SK-N-SH (cell line): ENCODE data around the gene PCBP3. TPM values are rescaled to one million over a fixed set of nuclear protein-coding genes. Genes with fewer than 3 reads are reported as not detected.

ENCODE experiments used
- CTCF ChIA-PET: fragments of 300-600, 350-600 bp; formaldehyde crosslinking; extraction: SDS; loops from one replicate; lab custom pipeline; 2021; lab: Yijun Ruan, JAX
- POLR2A ChIA-PET: fragments of 350-600 bp; sonication (Branson Sonifier 250); formaldehyde crosslinking; extraction: SDS; loops from one replicate; lab custom pipeline; 2020; ENCODE audit warnings: antibody characterized with exemption, inconsistent platforms; lab: Yijun Ruan, JAX
- DNase-seq: peaks from one replicate; pipeline ENCODE4 v3.0.0; 2012
- H2AFZ ChIP-seq: fragments of 200-600 bp; sonication (generic); 2 replicates; pipeline ENCODE4 v1.8.1; 2016; ENCODE audit warnings: antibody characterized with exemption, mild to moderate bottlenecking, low read depth
- H3F3A ChIP-seq: fragments of 200-600 bp; sonication (generic); replicated peaks from 2 replicates; pipeline ENCODE3; 2016; ENCODE audit warnings: antibody characterized with exemption, mild to moderate bottlenecking; ENCODE audit not compliant: insufficient read depth
- H3K27ac ChIP-seq, 2 experiments: fragments of 200-500 bp in 1 of 2; fragments of 200-600 bp in 1 of 2; sonication (Bioruptor generic) in 1 of 2; sonication (generic), shearing (Covaris generic) in 1 of 2; 2 replicates each; pipeline versions ENCODE4 v1.5.1 to v1.6.1; 2014 to 2016; ENCODE audit warnings: low read depth in 2 of 2, inconsistent platforms in 1 of 2, low read length in 1 of 2, mild to moderate bottlenecking in 1 of 2, mixed read lengths in 1 of 2
- H3K27me3 ChIP-seq: fragments of 200-600 bp; sonication (generic), shearing (Covaris generic); 2 replicates; pipeline ENCODE4 v1.6.1; 2016; ENCODE audit warnings: mixed run types; ENCODE audit not compliant: insufficient read depth
- H3K36me3 ChIP-seq, 2 experiments: fragments of 200-500 bp in 1 of 2; fragments of 200-600 bp in 1 of 2; sonication (Bioruptor generic) in 1 of 2; sonication (generic) in 1 of 2; replicated peaks in 1 of 2; 2 replicates each; pipeline versions ENCODE3 to v1.5.1; 2014 to 2016; ENCODE audit warnings: low read length in 1 of 2, mild to moderate bottlenecking in 1 of 2; ENCODE audit not compliant: insufficient read depth in 2 of 2, control insufficient read depth in 1 of 2
- H3K4me1 ChIP-seq, 2 experiments: fragments of 200-500 bp in 1 of 2; fragments of 200-600 bp in 1 of 2; sonication (Bioruptor generic) in 1 of 2; sonication (generic), shearing (Covaris generic) in 1 of 2; 2 replicates each; pipeline versions ENCODE4 v1.5.1 to v1.6.1; 2014 to 2016; ENCODE audit warnings: low read depth in 1 of 2, low read length in 1 of 2, mixed run types in 1 of 2; ENCODE audit not compliant: insufficient read depth in 2 of 2, control insufficient read depth in 1 of 2
- H3K4me2 ChIP-seq: fragments of 200-600 bp; sonication (generic), shearing (Covaris generic); 2 replicates; pipeline ENCODE4 v1.6.1; 2017; ENCODE audit warnings: mixed run types
- H3K4me3 ChIP-seq, 2 experiments: fragments of 200-500 bp in 1 of 2; fragments of 200-600 bp in 1 of 2; sonication (Bioruptor generic) in 1 of 2; sonication (generic), shearing (Covaris generic) in 1 of 2; 2 replicates each; pipeline versions ENCODE4 v1.5.1 to v1.8.1; 2014 to 2016; ENCODE audit warnings: low read depth in 2 of 2, inconsistent platforms in 1 of 2, low read length in 1 of 2, mild to moderate bottlenecking in 1 of 2, mixed read lengths in 1 of 2, moderate library complexity in 1 of 2
- H3K79me2 ChIP-seq: fragments of 200-600 bp; sonication (generic); 2 replicates; pipeline ENCODE4 v1.8.1; 2017; ENCODE audit warnings: mild to moderate bottlenecking; ENCODE audit not compliant: insufficient read depth
- H3K9ac ChIP-seq: fragments of 200-600 bp; sonication (generic); 2 replicates; pipeline ENCODE4 v1.6.1; 2017; ENCODE audit warnings: mixed run types
- H3K9me2 ChIP-seq: fragments of 200-600 bp; sonication (generic); 2 replicates; pipeline ENCODE4 v1.6.1; 2017; ENCODE audit warnings: mixed run types
- H3K9me3 ChIP-seq: fragments of 200-600 bp; sonication (generic); 2 replicates; pipeline ENCODE4 v1.6.1; 2017; ENCODE audit warnings: mixed run types, mild to moderate bottlenecking, moderate library complexity
- H4K20me1 ChIP-seq: fragments of 200-600 bp; sonication (generic); 2 replicates; pipeline ENCODE4 v1.6.1; 2017; ENCODE audit warnings: mild to moderate bottlenecking, mixed run types; ENCODE audit not compliant: insufficient read depth
- ELF1 ChIP-seq: IDR thresholded peaks from 2 replicates; pipeline ENCODE4 v1.4.0; 2012
- EP300 ChIP-seq, 2 experiments: IDR thresholded peaks; 2 replicates each; pipeline versions ENCODE4 v1.4.0 to v1.6.1; 2012; ENCODE audit warnings: borderline replicate concordance in 1 of 2, low read depth in 1 of 2, low read length in 1 of 2
- GABPA ChIP-seq: IDR thresholded peaks from 2 replicates; pipeline ENCODE4 v1.4.0; 2012; ENCODE audit warnings: low read depth, mild to moderate bottlenecking
- GATA2 ChIP-seq: sonication (generic); formaldehyde crosslinking; IDR thresholded peaks from 2 replicates; pipeline ENCODE4 v1.5.0; 2020; ENCODE audit warnings: mild to moderate bottlenecking, missing genetic modification reagents
- JUND ChIP-seq: IDR thresholded peaks from 2 replicates; pipeline ENCODE4 v1.4.0; 2012
- MEF2A ChIP-seq: IDR thresholded peaks from 2 replicates; pipeline ENCODE4 v1.4.0; 2012; ENCODE audit warnings: low read depth, borderline replicate concordance
- MXI1 ChIP-seq: IDR thresholded peaks from 2 replicates; pipeline ENCODE4 v1.6.1; 2012; ENCODE audit warnings: mild to moderate bottlenecking, low read depth, low read length, improper control_type of control experiment
- NRF1 ChIP-seq: IDR thresholded peaks from 2 replicates; pipeline ENCODE4 v1.6.1; 2012; ENCODE audit warnings: low read depth, mild to moderate bottlenecking, low read length
- POLR2AphosphoS5 ChIP-seq: IDR thresholded peaks from 2 replicates; pipeline ENCODE4 v1.6.1; 2012; ENCODE audit warnings: low read depth, low read length
- RAD21 ChIP-seq: IDR thresholded peaks from 2 replicates; pipeline ENCODE4 v1.6.1; 2012; ENCODE audit warnings: mild to moderate bottlenecking, low read length
- RCOR1 ChIP-seq: fragments of 150-350 bp; IDR thresholded peaks from 2 replicates; pipeline ENCODE4 v1.6.1; 2017; ENCODE audit warnings: antibody characterized with exemption, low read length
- REST ChIP-seq: IDR thresholded peaks from 2 replicates; pipeline ENCODE4 v1.6.1; 2012; ENCODE audit warnings: mild to moderate bottlenecking, low read depth, low read length, moderate library complexity
- RFX5 ChIP-seq: IDR thresholded peaks from 2 replicates; pipeline ENCODE4 v1.6.1; 2012; ENCODE audit warnings: mild to moderate bottlenecking, improper control_type of control experiment, low read length
- SMC3 ChIP-seq: IDR thresholded peaks from 2 replicates; pipeline ENCODE4 v1.6.1; 2012; ENCODE audit warnings: low read depth, low read length, improper control_type of control experiment
- TCF12 ChIP-seq: IDR thresholded peaks from 2 replicates; pipeline ENCODE4 v1.4.0; 2012
- WGBS: methylation state at CpG from one replicate; pipeline ENCODE4 v1.1.6; 2017; ENCODE audit warnings: low lambda C conversion rate; 5-methylcytosine and 5-hydroxymethylcytosine counted together
- polyA plus RNA-seq, 3 experiments: library from polyadenylated mRNA; depleted of rRNA; stranded (reverse); fragments of >200 nt; gene quantifications; 2 replicates each; pipeline ENCODE4 v1.2.3, GENCODE V29; 2012
- TF ChIP-seq, protein P1 (sequence below): IDR thresholded peaks from 2 replicates; pipeline ENCODE4 v1.4.0; 2012; ENCODE audit warnings: low read depth
- TF ChIP-seq, protein P2 (sequence below): fragments of 150-350 bp; IDR thresholded peaks from 2 replicates; pipeline ENCODE4 v1.6.1; 2016; ENCODE audit warnings: mild to moderate bottlenecking, low read depth, low read length

Gene PCBP3
- polyA plus RNA-seq, 1 of the 3 experiments (the other 2 are of a cell fraction): 9.5 TPM

DNA sequence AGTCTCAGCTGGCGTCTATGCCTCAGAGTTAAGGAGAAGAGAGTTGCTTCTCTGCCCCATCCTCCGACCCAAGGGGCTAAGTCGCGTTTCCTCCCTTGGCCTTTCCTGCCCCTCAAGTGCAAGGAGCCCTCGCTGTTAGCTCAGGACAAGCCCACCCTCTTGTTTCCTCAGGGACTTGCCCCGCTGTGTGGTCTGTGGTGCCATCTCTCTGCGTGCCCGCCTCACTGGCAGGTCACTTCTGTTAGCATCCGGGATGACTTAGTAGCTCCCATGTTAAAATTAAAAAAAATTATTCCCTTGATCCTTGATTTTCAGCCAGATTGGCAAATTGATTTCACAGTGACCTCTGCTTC lies 96.5 kb downstream of the PCBP3 start:
- Histone ChIP-seq H3K9ac (no peak overlapping the region), H3F3A (peaks cover 8% of the 10 kb centered on the region), H3K9me3 (no peaks in the 10 kb centered on the region), H3K36me3 (peaks cover 0 to 3% of the 10 kb centered on the region in 2 experiments), H3K27me3 (no peaks in the 10 kb centered on the region), H3K79me2 (no peaks in the 10 kb centered on the region), H3K4me2 (no peak overlapping the region), H3K4me3 (no peak overlapping the region), H2AFZ (no peak overlapping the region), H3K4me1 (peaks cover 15 to 54% of the 10 kb centered on the region in 2 experiments; a peak in 3 of 4 replicates), H3K9me2 (no peaks in the 10 kb centered on the region), H3K27ac (no peak overlapping the region; a peak in 1 of 4 replicates), H4K20me1 (no peaks in the 10 kb centered on the region)
- 82% methylated on average over 9 of the region's 9 CpGs for WGBS
- CTCF ChIA-PET: interaction anchor here (1.6 to 3.0 kb wide), 3 partner anchors 9 to 80 kb away, joined by 4 to 12 read pairs (median 5); no protein-coding TSS in a partner anchor
- TF ChIP-seq GABPA (no peak), RFX5 (no peak), MEF2A (no peak), RCOR1 (no peak), POLR2AphosphoS5 (no peak)
- TF ChIP-seq, protein P1, sequence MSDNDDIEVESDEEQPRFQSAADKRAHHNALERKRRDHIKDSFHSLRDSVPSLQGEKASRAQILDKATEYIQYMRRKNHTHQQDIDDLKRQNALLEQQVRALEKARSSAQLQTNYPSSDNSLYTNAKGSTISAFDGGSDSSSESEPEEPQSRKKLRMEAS: no peak
- DNase-seq: no peak
- POLR2A ChIA-PET: no interaction called here

- 79% methylated on average over 10 of the region's 14 CpGs for WGBS
- no peak overlapping the region for H2AFZ ChIP-seq
These were observed 97.2 kb downstream of the PCBP3 start for GRCh38 chr21:45740491-45741357.

GRCh38 chr21:45741691-45742090 lies 98.2 kb downstream of the PCBP3 start:
- peaks cover 0 to 2% of the 10 kb centered on the region in 2 experiments for H3K36me3 ChIP-seq
- no peak overlapping the region for H3K4me3 ChIP-seq
- H3F3A ChIP-seq: peaks cover 8% of the 10 kb centered on the region
- H3K9me3 ChIP-seq: no peaks in the 10 kb centered on the region
- H3K9ac ChIP-seq: no peak overlapping the region
- no peak overlapping the region for H3K4me2 ChIP-seq
- H2AFZ ChIP-seq: no peak overlapping the region
- POLR2A ChIA-PET: interaction anchor here (0.9 kb wide), 1 partner anchor 186 kb away, joined by 5 read pairs; no protein-coding TSS in a partner anchor
- H3K27me3 ChIP-seq: no peaks in the 10 kb centered on the region
- 49% methylated on average over 4 of the region's 6 CpGs for WGBS
- peak overlapping the region in 1 of 2 experiments; percentile 66; a peak in 2 of 4 replicates for H3K27ac ChIP-seq
- no peaks in the 10 kb centered on the region for H4K20me1 ChIP-seq
- H3K9me2 ChIP-seq: no peaks in the 10 kb centered on the region
- DNase-seq: no peak
- CTCF ChIA-PET: interaction anchor here (0.9 to 3.0 kb wide), 3 partner anchors 27 to 186 kb away, joined by 4 to 12 read pairs (median 5); no protein-coding TSS in a partner anchor
- peaks cover 15 to 51% of the 10 kb centered on the region in 2 experiments; a peak in 3 of 4 replicates for H3K4me1 ChIP-seq
- H3K79me2 ChIP-seq: no peaks in the 10 kb centered on the region
- TF ChIP-seq REST (no peak), SMC3 (no peak), GATA2 (no peak), RCOR1 (no peak), JUND (no peak), ELF1 (no peak), POLR2AphosphoS5 (no peak), NRF1 (no peak), TCF12 (no peak), EP300 (IDR thresholded peaks at IDR 0.05; ENCODE audit: borderline replicate concordance in 1 of 2, low read depth in 1 of 2, low read length in 1 of 2) (no peak)
- TF ChIP-seq, protein P2, sequence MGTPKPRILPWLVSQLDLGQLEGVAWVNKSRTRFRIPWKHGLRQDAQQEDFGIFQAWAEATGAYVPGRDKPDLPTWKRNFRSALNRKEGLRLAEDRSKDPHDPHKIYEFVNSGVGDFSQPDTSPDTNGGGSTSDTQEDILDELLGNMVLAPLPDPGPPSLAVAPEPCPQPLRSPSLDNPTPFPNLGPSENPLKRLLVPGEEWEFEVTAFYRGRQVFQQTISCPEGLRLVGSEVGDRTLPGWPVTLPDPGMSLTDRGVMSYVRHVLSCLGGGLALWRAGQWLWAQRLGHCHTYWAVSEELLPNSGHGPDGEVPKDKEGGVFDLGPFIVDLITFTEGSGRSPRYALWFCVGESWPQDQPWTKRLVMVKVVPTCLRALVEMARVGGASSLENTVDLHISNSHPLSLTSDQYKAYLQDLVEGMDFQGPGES: no peak

More at GRCh38 chr21:45740491-45741357, 97.2 kb downstream of the PCBP3 start:
- Histone ChIP-seq H3K9me2 (no peaks in the 10 kb centered on the region), H3K4me2 (no peak overlapping the region), H3F3A (peaks cover 8% of the 10 kb centered on the region), H3K27ac (no peak overlapping the region; a peak in 1 of 4 replicates), H3K79me2 (no peaks in the 10 kb centered on the region), H3K36me3 (peaks cover 0 to 2% of the 10 kb centered on the region in 2 experiments), H3K9me3 (no peaks in the 10 kb centered on the region), H3K4me3 (no peak overlapping the region), H4K20me1 (no peaks in the 10 kb centered on the region), H3K4me1 (peaks cover 15 to 56% of the 10 kb centered on the region in 2 experiments; a peak in 3 of 4 replicates), H3K9ac (no peak overlapping the region), H3K27me3 (no peaks in the 10 kb centered on the region)
- POLR2A ChIA-PET: interaction anchor here (0.9 kb wide), 1 partner anchor 185 kb away, joined by 5 read pairs; no protein-coding TSS in a partner anchor
- DNase-seq: no peak
- TF ChIP-seq MXI1 (no peak), RAD21 (peak; percentile 23; the same call in 1 of the 2 replicates)
- CTCF ChIA-PET: interaction anchor here (0.6 to 3.0 kb wide), 6 partner anchors 10 to 185 kb away, joined by 3 to 12 read pairs (median 4); no protein-coding TSS in a partner anchor
